GM18502 (cell line): Measurements from ENCODE around the gene LY6G6D.
"Not testable (repeated sequence)": the region's sequence is repeated elsewhere in the genome, so short reads cannot be mapped to it uniquely, and the experiment has no call there.

ENCODE experiments used
- ATAC-seq: cut with Tn5 transposase; IDR thresholded peaks from one replicate; pipeline ENCODE4 v1.9.1; 2021; ENCODE audit warnings: mild to moderate bottlenecking; ENCODE audit not compliant: unreplicated experiment, poor library complexity

Gene LY6G6D

GRCh38 chr6:31691564-31692108 lies 23.5 kb upstream of the LY6G6D start:
- ATAC-seq = no peak

- no peak for ATAC-seq
Measured at GRCh38 chr6:31692353-31692752, 22.8 kb upstream of the LY6G6D start.

GRCh38 chr6:31692886-31693285 lies 22.3 kb upstream of the LY6G6D start:
- no peak for ATAC-seq

- no peak for ATAC-seq
Measured at GRCh38 chr6:31693535-31693934, 21.6 kb upstream of the LY6G6D start.

- no peak for ATAC-seq
Measured at GRCh38 chr6:31697555-31697954, 17.6 kb upstream of the LY6G6D start.

GRCh38 chr6:31700740-31701401 lies 14.3 kb upstream of the LY6G6D start:
- ATAC-seq = no peak

- no peak for ATAC-seq
Measured at GRCh38 chr6:31701666-31702404, 13.3 kb upstream of the LY6G6D start.

GRCh38 chr6:31702405-31702818 lies 12.7 kb upstream of the LY6G6D start:
- no peak for ATAC-seq

GRCh38 chr6:31702819-31703716 lies 12.1 kb upstream of the LY6G6D start, which contains the start of gene ABHD16A:
Gene ABHD16A (minus strand): TSS chr6:31703324. CDS start chr6:31703281, 43 bp downstream.
- peak; percentile 90 for ATAC-seq

GRCh38 chr6:31705931-31706330 lies 9.2 kb upstream of the LY6G6D start:
- ATAC-seq = no peak

GRCh38 chr6:31706599-31706998 lies 8.5 kb upstream of the LY6G6D start, which contains the start of gene LY6G6F:
Gene LY6G6F (plus strand): TSS chr6:31706866. CDS start chr6:31706907, 41 bp downstream.
- ATAC-seq = no peak

GRCh38 chr6:31707701-31708100 lies 7.4 kb upstream of the LY6G6D start:
- ATAC-seq = no peak

GRCh38 chr6:31708224-31708623 lies 6.9 kb upstream of the LY6G6D start:
- no peak for ATAC-seq

GRCh38 chr6:31709157-31709556 lies 6.0 kb upstream of the LY6G6D start:
- not testable (repeated sequence) for ATAC-seq

- ATAC-seq = no peak
Measured at GRCh38 chr6:31710523-31711219, 4.5 kb upstream of the LY6G6D start.

- no peak for ATAC-seq
Measured at GRCh38 chr6:31711233-31711632, 3.9 kb upstream of the LY6G6D start.

GRCh38 chr6:31712296-31712695 lies 2.9 kb upstream of the LY6G6D start:
- ATAC-seq = no peak

GRCh38 chr6:31713465-31713864 lies 1.7 kb upstream of the LY6G6D start:
- ATAC-seq = no peak

- ATAC-seq = no peak
Measured at GRCh38 chr6:31713991-31714684, 1.0 kb upstream of the LY6G6D start.
